Endothelial cell of umbilical vein (primary cell): Measurements from ENCODE around the gene CADPS. TPM values are rescaled to one million over a fixed set of nuclear protein-coding genes. Genes with fewer than 3 reads are reported as not detected.

Experiments used
- BruUV-seq: library from RNA; stranded (reverse); fragments of 400-500 nt; replicated peaks from 2 replicates; lab custom pipeline; 2021; lab: Mats Ljungman, UMichigan
- CTCF ChIA-PET: fragments of 300-600, 350-600 bp; sonication (Branson Sonifier 250); formaldehyde crosslinking; loops from one replicate; lab custom pipeline; 2021; ENCODE audit warnings: antibody characterized with exemption, inconsistent platforms; lab: Charles Lee
- POLR2A ChIA-PET: fragments of 300-600, 350-600 bp; sonication (Branson Sonifier 250); formaldehyde crosslinking; loops from one replicate; lab custom pipeline; 2021; ENCODE audit warnings: antibody characterized with exemption, inconsistent platforms; lab: Charles Lee
- DNase-seq: peaks from one replicate; pipeline ENCODE4 v3.0.0-alpha.2; 2011; ENCODE audit warnings: low read depth, low spot score
- FAIRE-seq: peaks from 2 replicates; lab custom pipeline; 2011; peaks lifted over from hg19 to GRCh38; lab: Jason Lieb, UNC
- H2AFZ ChIP-seq: 2 replicates; pipeline ENCODE4 v1.6.0; 2012; ENCODE audit warnings: low read depth, low read length, control low read depth, inconsistent platforms
- H3K27ac ChIP-seq: 2 replicates; pipeline ENCODE4 v1.5.1; 2011; ENCODE audit warnings: low read depth, mild to moderate bottlenecking, control low read depth, low read length, moderate library complexity; ENCODE audit not compliant: insufficient read depth
- H3K27me3 ChIP-seq, 2 experiments: 2 replicates each; pipeline versions ENCODE4 v1.6.0 to v1.6.1; 2011; ENCODE audit warnings: low read length in 2 of 2, mixed read lengths in 1 of 2; ENCODE audit not compliant: control insufficient read depth in 2 of 2, insufficient read depth in 2 of 2
- H3K36me3 ChIP-seq, 2 experiments: 2 replicates in 1 of 2; 3 replicates in 1 of 2; pipeline ENCODE4 v1.5.1; 2011; ENCODE audit warnings: low read length in 2 of 2, mild to moderate bottlenecking in 1 of 2, moderate library complexity in 1 of 2; ENCODE audit not compliant: control insufficient read depth in 2 of 2, insufficient read depth in 2 of 2; ENCODE audit errors: extremely low read depth in 1 of 2
- H3K4me1 ChIP-seq: 3 replicates; pipeline ENCODE4 v1.5.1; 2011; ENCODE audit warnings: mild to moderate bottlenecking, low read length; ENCODE audit not compliant: control insufficient read depth, insufficient read depth; ENCODE audit errors: extremely low read depth
- H3K4me2 ChIP-seq: 2 replicates; pipeline ENCODE4 v1.6.1; 2011; ENCODE audit warnings: low read length, control low read depth, mixed read lengths; ENCODE audit not compliant: insufficient read depth
- H3K4me3 ChIP-seq, 3 experiments: fragments of 200-600 bp in 1 of 3; sonication (generic), shearing (Covaris generic) in 1 of 3; replicated peaks in 1 of 3; 2 replicates each; pipeline ENCODE4 v1.5.1; 2011 to 2016; ENCODE audit warnings: control low read depth in 3 of 3, low read length in 3 of 3, mild to moderate bottlenecking in 2 of 3, inconsistent platforms in 1 of 3, low read depth in 1 of 3, moderate library complexity in 1 of 3; ENCODE audit not compliant: insufficient read depth in 1 of 3
- H3K79me2 ChIP-seq: 2 replicates; pipeline ENCODE4 v1.6.0; 2012; ENCODE audit warnings: low read length, inconsistent platforms; ENCODE audit not compliant: control insufficient read depth, insufficient read depth
- H3K9ac ChIP-seq: replicated peaks from 2 replicates; pipeline ENCODE3; 2011; ENCODE audit warnings: low read length, control low read depth; ENCODE audit not compliant: insufficient read depth; ENCODE audit errors: extremely low read depth
- H3K9me1 ChIP-seq: replicated peaks from 3 replicates; pipeline ENCODE4 v1.6.0; 2011; ENCODE audit warnings: mild to moderate bottlenecking, low read length; ENCODE audit not compliant: control insufficient read depth, insufficient read depth; ENCODE audit errors: extremely low read depth
- H3K9me3 ChIP-seq: replicated peaks from 2 replicates; pipeline ENCODE4 v1.5.1; 2012; ENCODE audit warnings: low read length, inconsistent platforms; ENCODE audit not compliant: control insufficient read depth, insufficient read depth
- H4K20me1 ChIP-seq: replicated peaks from 2 replicates; pipeline ENCODE3; 2011; ENCODE audit warnings: mild to moderate bottlenecking, low read length; ENCODE audit not compliant: control insufficient read depth, insufficient read depth; ENCODE audit errors: extremely low read depth
- EZH2 ChIP-seq: IDR thresholded peaks from 2 replicates; pipeline ENCODE4 v1.6.1; 2012; ENCODE audit warnings: borderline replicate concordance, low read depth, mild to moderate bottlenecking, moderate library complexity, low read length, inconsistent platforms; ENCODE audit not compliant: severe bottlenecking
- FOS ChIP-seq: IDR thresholded peaks from 2 replicates; pipeline ENCODE4 v1.6.1; 2011; ENCODE audit warnings: mild to moderate bottlenecking, low read length, moderate library complexity, borderline replicate concordance; ENCODE audit not compliant: insufficient read depth
- GATA2 ChIP-seq: IDR thresholded peaks from 2 replicates; pipeline ENCODE4 v1.7.0; 2011; ENCODE audit warnings: low read depth, mild to moderate bottlenecking, moderate library complexity, mixed read lengths, low read length; ENCODE audit not compliant: insufficient read length, insufficient read depth
- JUN ChIP-seq: IDR thresholded peaks from 2 replicates; pipeline ENCODE4 v1.6.1; 2011; ENCODE audit warnings: borderline replicate concordance, low read depth; ENCODE audit not compliant: insufficient read length, insufficient read depth
- MYC ChIP-seq: IDR thresholded peaks from one replicate; pipeline ENCODE4 v1.6.1; 2011; ENCODE audit warnings: mild to moderate bottlenecking, low read depth, low read length
- POLR2A ChIP-seq: IDR thresholded peaks from 2 replicates; pipeline ENCODE4 v1.6.1; 2012; ENCODE audit warnings: low read depth, mild to moderate bottlenecking, control low read depth, low read length
- POLR2AphosphoS5 ChIP-seq: IDR thresholded peaks from 2 replicates; pipeline ENCODE4 v1.6.1; 2012; ENCODE audit warnings: low read depth, mild to moderate bottlenecking, control low read depth, low read length, moderate library complexity; ENCODE audit not compliant: insufficient read depth
- dilution Hi-C: fragments of 300-500 bp; cut with MboI; formaldehyde crosslinking; loops from one replicate; pipeline ENCODE4 v1.15.0; 2019; ENCODE audit warnings: low sequenced_read_pairs; ENCODE audit not compliant: extremely low pct_ligation_motif_present
- intact Hi-C: fragments of 100-400 bp; cut with micrococcal nuclease; formaldehyde crosslinking; loops from one replicate; pipeline ENCODE4 v1.10.0; 2022
- polyA plus RNA-seq, 4 experiments: library from polyadenylated mRNA; depleted of rRNA in 3 of 4; stranded (reverse) in 3 of 4; unstranded in 1 of 4; fragments of >200 nt; gene quantifications; 2 replicates each; pipeline versions ENCODE4 v1.2.1 to v1.2.3, GENCODE V29; 2011 to 2012; ENCODE audit warnings: missing spikeins in 1 of 4
- total RNA-seq: library from RNA; stranded (reverse); gene quantifications from 2 replicates; pipeline ENCODE4 v1.2.3, GENCODE V29; 2021
- TF ChIP-seq, protein P1 (sequence below): IDR thresholded peaks from 2 replicates; pipeline ENCODE4 v1.6.1; 2011; ENCODE audit not compliant: insufficient read depth, insufficient read length
- TF ChIP-seq, protein P2 (sequence below), 2 donors: IDR thresholded peaks; 1 replicate in 1 of 2; 2 replicates in 1 of 2; pipeline ENCODE4 v1.5.1; 2011; ENCODE audit warnings: low read length in 2 of 2, mild to moderate bottlenecking in 2 of 2, moderate library complexity in 2 of 2, control low read depth in 1 of 2, inconsistent platforms in 1 of 2, low read depth in 1 of 2; ENCODE audit not compliant: insufficient read depth in 1 of 2; ENCODE audit errors: extremely low read depth in 1 of 2

CADPS gene
- total and polyA plus RNA-seq, 2 donors (not counting 3 experiments of a cell fraction or from before 2014, with no cell fraction given), result not detected

DNA sequence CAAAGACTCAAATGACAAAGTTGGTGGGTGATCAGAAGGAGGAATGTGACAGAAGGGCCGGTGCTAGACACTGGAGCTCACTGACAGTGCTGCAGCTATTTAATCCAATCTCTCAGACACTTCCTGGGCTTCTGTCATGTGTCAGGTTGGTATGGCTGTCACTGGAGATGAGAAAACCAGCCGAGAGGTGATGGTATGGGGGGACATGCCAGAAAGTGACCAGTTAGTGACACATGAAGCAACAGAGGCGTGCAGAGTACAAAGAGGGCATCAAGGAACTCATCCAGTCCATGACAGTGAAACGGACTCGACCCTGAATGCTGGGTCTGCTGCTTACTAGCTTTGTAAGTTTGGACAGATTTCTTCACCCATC is 219.5 kb downstream of the CADPS start:
- no peak overlapping the region for H3K4me3 ChIP-seq
- DNase-seq (no peak), FAIRE-seq (no peak)
- no peaks in the 10 kb centered on the region for H4K20me1 ChIP-seq
- intact Hi-C loops (no loop called here), dilution Hi-C loops (no loop called here)
- ChIA-PET POLR2A (no interaction called here), CTCF (no interaction called here)
- TF ChIP-seq, protein P1, sequence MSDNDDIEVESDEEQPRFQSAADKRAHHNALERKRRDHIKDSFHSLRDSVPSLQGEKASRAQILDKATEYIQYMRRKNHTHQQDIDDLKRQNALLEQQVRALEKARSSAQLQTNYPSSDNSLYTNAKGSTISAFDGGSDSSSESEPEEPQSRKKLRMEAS, result no peak
- TF ChIP-seq, protein P2, sequence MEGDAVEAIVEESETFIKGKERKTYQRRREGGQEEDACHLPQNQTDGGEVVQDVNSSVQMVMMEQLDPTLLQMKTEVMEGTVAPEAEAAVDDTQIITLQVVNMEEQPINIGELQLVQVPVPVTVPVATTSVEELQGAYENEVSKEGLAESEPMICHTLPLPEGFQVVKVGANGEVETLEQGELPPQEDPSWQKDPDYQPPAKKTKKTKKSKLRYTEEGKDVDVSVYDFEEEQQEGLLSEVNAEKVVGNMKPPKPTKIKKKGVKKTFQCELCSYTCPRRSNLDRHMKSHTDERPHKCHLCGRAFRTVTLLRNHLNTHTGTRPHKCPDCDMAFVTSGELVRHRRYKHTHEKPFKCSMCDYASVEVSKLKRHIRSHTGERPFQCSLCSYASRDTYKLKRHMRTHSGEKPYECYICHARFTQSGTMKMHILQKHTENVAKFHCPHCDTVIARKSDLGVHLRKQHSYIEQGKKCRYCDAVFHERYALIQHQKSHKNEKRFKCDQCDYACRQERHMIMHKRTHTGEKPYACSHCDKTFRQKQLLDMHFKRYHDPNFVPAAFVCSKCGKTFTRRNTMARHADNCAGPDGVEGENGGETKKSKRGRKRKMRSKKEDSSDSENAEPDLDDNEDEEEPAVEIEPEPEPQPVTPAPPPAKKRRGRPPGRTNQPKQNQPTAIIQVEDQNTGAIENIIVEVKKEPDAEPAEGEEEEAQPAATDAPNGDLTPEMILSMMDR (IDR thresholded peaks at IDR 0.05; ENCODE audit: extremely low read depth in 1 of 2, insufficient read depth in 1 of 2, low read depth in 1 of 2, low read length in 2 of 2), result no peak
- TF ChIP-seq EZH2, result no peak
- TF ChIP-seq POLR2AphosphoS5, result no peak
- TF ChIP-seq FOS, result no peak
- TF ChIP-seq JUN, result no peak
- TF ChIP-seq POLR2A, result no peak
- TF ChIP-seq GATA2, result no peak
- TF ChIP-seq MYC, result no peak
- no peaks in the 10 kb centered on the region for H3K9me1 ChIP-seq
- H3K4me2 ChIP-seq, result no peak overlapping the region
- H2AFZ ChIP-seq, result no peak overlapping the region
- no peaks in the 10 kb centered on the region for H3K4me1 ChIP-seq
- H3K36me3 ChIP-seq, result no peaks in the 10 kb centered on the region
- H3K79me2 ChIP-seq, result no peaks in the 10 kb centered on the region
- peaks cover 2 to 4% of the 10 kb centered on the region in 2 experiments for H3K27me3 ChIP-seq
- H3K27ac ChIP-seq, result no peak overlapping the region
- H3K9ac ChIP-seq, result no peak overlapping the region
- no peaks in the 10 kb centered on the region for H3K9me3 ChIP-seq
- BruUV-seq, result no TSS peak
